Measurements from ENCODE around the gene FANK1. TPM values are rescaled to one million over a fixed set of nuclear protein-coding genes. Genes with fewer than 3 reads are reported as not detected.

The FANK1 gene
- total RNA-seq, 1 donor from 2014 or later: 11.4 TPM

DNA sequence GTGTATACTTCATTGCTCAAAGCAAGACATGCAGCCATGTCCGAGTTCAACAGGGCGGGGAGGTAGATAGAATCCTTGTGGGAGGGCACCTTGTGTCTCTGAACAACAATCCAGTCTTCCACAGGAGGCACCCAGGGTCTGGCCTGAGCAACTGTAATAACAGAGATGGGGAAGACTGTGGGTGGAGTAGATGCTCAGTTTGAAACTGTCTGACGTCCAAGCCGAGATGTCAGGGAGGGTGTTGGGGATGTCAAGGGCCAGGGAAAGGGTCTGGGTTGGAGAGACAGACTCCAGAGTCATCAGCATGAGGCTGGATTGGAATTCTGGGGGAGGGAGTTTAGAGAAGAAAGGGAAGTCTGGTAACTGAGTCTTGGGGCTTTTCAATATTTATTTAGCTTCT lies 88.0 kb downstream of the FANK1 start:
- no peak for DNase-seq (ENCODE audit: extremely low read depth, low read depth, low spot score)

DNA sequence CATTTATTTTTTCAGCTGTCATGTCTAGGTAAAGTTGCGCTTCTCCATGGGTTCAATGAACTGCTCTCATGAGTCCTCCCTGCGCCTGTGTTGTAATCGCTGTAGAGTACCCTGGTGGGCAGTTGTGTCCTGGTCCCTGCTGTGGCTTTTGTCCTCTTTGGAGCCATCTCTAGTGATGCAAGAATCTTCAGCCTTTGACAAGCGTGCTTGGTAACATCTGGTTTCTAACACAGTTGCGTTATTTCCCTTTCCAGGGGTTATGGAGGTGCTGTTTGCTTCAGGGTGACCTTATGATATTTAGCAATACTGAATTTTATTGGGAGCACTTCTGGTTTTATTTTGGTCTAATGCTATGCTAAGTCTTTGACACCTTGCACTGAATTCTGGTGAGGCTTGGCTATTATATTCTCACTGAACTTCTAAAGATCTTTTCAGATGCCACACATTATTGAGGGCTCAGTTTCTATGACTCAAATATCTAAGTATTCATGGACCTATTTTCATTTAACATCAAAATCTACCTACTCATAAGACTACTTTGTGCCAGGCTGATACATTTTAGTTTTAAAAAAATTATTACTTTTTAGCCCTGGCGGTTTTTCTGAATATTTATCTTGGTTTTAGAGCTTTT lies 88.6 kb downstream of the FANK1 start:
- no peak for DNase-seq (ENCODE audit: extremely low read depth, low read depth, low spot score)

DNA sequence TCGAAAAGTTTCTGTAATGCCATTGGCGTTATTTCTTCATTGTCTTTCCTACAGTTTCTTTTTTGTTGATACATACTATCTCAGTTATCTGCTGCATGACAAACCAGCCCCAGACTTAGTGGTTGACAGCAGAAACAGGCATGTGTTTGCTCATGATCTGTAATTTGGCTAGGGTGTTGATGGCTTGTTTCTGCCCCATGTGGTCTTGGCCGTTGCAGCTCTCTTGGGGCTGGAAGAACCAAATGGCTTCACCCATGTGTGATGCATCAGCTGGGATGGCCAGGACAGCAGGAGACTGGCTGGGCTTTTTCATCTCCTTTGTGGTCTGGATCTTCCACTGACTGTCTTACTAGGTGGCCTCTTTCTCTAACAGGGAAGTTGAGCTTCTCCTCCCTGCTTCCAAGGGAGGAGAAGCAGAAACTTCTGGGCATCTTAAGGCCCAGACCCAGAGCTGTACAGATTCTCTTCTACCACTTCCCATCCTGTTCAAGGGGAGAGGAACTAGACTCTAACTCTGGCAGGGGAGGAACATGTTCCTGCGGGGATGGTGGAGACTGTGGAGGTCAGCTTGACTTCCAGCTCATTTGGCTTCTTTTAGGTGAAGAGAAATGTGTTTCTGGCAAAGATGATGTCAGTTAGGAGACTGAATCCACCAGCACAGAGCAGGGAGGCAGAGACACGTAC lies 89.3 kb downstream of the FANK1 start:
- no peak for DNase-seq (ENCODE audit: extremely low read depth, low read depth, low spot score)

DNA sequence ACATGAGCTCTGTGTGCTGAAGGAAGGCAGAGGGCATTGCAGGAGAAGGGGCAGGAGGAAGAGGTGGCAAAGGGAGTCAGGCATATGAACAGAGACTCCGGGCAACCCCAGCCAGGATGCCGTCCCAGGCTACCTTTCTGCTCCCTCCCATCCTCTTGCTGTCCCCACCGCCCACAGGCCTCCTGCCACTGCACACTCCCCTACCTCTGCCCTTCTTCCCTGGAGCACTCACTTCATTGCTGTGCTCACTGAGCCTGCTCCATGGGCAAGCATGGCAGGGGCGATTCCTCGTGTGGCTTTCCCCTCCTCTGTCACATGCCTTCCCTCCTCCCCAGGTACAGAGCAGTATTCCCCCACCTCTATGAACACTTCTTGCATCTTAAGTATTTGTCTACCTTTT lies 93.4 kb downstream of the FANK1 start:
- DNase-seq (ENCODE audit: extremely low read depth, low read depth, low spot score): no peak

DNA sequence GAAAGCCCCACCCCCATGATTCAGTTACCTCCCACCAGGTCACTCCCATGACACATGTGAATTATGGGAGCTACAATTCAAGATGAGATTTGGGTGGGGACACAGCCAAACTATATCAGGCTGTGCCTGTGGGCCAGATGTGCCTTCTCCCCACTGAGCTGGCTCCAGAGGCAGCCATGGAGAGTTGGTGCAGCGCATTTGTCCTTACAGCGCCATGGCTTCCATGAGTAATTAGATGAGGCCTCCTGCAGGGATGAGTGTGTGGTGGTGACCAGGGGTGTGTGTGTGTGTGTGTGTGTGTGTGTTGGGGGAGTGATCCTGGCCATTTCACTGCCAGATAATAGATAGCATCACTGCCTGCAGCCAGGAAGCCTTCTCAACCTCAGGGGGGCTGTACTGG lies 94.6 kb downstream of the FANK1 start:
- no peak for DNase-seq (ENCODE audit: extremely low read depth, low read depth, low spot score)

DNA sequence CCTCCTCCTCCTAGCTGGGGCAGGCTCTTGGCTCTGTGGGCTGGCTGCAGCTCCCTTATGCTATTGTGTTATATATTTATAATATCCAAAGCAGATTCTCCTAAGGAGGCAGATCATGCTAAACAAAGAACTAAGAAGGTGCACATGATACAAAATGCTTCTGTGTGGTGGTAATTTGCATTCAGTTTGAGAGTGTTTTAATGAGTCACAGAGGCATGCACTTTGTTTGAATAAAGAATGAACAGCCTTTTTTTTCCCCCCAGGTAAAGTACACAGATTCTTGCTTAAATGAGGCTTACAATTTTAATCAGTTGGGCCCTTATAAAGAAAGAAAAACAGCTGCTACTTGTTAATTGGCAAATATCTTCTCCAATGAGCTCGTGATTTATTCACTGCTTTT lies 95.0 kb downstream of the FANK1 start:
- DNase-seq (ENCODE audit: extremely low read depth, low read depth, low spot score): no peak

DNA sequence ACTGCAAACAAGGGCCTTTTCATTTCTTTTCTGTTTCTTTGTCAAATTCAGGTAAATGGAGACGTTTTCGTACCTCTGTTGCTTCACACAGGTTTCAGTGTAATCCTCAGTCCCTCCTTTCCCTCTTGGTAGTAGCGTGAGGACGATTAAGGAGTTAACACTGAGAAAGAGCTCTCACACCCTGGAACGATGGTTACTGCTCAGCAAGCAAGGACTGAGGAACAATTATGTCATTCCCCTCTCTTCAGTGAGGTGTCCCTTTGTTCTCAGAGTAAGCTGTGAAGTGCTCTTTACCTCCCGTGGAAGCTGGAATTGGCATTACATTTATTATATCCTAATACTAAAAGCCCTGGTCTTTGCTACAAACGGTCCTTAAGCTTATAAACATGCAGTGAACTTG lies 95.9 kb downstream of the FANK1 start:
- no peak for DNase-seq (ENCODE audit: extremely low read depth, low read depth, low spot score)

DNA sequence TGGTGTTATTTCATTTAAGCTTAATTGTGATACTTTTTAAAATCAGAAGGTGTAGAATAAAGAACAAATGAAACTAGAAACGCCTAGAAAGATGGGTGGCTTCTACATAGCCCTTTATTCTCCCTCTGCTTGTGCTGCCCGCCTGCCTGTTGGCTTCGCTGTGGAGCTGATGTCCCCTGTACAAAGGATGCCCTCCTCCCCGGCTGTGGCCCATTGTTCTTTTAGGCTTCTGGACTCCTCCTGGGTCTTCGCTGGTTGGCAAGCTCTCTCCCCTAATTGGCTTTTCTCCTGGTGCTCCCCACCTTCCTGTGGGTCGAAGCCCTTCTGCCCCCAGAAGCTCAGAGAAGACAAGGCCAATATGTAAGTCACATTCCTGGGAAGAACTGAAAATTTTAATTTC lies 98.2 kb downstream of the FANK1 start:
- DNase-seq (ENCODE audit: extremely low read depth, low read depth, low spot score): no peak

DNA sequence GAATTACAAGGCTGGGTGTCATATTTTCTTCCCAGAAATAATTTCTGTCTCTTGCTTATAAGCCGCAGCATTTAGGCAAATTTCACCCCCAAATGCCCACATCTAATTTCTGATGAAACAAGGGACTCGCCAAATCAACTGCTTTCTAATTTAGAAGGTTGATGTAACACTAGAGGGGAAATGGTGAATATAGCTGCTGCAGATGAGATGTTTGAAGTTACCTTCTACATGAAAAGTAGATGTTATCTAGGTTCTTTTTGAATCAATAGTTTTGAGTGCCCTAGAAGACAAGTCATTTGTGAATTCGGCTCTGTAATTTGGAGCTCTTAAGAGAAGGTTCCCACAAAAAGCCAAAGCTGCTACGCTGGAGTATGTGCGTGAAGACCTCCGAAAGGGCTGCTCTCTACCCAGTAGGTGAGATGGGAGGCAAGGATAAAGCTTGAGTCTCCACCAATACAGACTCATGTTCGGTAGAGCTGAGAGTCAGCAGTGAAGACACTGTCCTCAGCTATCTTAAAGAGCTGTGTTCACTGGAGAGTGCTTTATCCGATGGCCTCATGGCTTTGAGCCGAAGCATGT lies 99.5 kb downstream of the FANK1 start:
- DNase-seq (ENCODE audit: extremely low read depth, low read depth, low spot score): no peak

DNA sequence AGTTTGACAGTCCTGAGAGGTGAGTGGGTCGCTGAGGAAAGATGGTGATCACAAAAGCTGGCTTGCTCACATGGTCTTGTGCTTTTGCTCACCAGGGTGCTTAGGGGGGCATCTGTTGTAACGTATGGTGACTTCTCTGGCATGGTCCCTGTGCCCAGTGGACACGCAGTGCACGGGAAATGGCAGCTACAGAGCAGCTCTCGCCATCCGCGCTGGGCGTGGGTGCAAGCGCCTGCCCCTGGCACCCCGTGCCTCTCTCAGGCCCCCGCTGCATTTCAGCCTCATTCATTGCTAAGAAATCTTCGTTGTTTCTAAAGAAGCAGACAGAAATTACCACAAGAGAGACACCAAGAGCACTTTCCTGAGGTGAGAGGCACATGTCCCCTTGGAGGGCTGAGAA lies 101.2 kb downstream of the FANK1 start:
- no peak for DNase-seq (ENCODE audit: extremely low read depth, low read depth, low spot score)

DNA sequence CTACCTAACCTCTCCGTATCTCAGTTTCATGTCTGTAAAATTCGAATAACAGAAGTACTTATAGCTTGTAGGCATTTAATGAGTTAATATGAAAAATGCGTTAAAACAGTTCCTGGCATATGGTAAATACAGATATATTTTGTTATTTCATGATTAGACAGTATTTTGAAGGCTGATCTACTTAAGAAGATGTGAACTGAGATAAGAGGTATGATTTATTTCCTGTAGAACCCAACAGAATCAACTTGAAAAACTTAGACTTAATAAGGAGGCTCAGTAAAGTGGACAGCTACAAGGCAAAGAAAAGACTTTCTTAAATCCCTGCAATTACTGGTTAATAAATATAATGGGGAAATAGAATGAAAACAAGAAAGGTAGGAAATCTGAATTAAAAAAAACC lies 103.3 kb downstream of the FANK1 start:
- DNase-seq (ENCODE audit: extremely low read depth, low read depth, low spot score): no peak

DNA sequence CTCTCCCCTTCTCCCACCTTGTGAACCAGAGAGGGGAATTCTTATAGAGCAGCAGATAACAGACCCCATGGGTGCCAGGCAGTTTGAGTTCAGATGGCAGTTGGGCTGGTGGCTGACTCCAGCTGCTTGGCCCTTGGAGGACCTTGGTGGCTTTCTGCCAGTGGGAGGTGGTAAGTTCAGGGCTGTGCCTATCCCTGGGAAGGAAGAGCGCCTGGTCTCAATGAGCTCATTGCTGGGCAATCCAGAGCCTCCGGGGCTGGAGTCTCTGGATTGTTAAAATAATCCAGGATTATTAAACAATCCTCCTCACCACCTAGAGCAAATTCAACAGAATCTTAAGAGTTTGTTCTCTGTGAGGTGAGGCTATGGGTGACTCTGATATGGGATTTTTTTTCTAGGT lies 105.2 kb downstream of the FANK1 start:
- no peak for DNase-seq (ENCODE audit: extremely low read depth, low read depth, low spot score)

DNA sequence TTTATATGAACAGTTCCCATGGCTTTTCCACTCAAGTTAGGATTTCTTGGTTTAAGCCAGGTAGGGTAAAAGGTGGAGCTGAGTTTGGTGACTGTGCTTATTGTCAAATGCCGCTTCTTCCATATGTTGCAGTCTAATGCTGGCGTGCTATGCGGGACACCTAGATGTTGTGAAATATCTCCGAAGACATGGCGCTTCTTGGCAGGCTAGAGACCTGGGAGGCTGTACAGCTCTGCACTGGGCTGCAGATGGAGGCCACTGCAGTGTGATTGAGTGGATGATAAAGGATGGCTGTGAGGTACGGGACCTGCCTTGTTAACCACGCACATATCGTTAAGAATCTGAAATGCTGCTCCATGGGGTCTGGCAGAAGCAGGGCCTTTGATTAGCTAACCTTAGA lies 108.4 kb downstream of the FANK1 start:
- no peak for DNase-seq (ENCODE audit: extremely low read depth, low read depth, low spot score)

DNA sequence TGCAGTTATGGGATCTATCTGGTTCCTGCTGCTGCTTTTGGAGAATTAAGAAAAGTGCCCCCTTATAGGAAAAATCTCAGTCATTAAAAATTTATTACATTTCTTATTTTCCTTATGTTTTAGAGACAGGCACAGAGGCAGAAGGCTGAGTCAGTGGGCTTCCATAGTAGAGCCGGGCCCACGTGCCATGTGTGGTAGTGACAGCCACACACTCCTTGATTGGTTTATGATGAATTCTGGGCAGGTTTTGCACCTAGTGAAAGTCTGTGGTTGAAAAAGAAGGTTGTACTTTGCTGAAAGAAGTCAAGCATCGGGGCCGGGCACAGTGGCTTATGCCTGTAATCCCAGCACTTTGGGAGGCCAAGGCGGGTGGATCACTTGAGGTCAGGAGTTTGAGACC lies 109.9 kb downstream of the FANK1 start:
- DNase-seq (ENCODE audit: extremely low read depth, low read depth, low spot score): no peak

DNA sequence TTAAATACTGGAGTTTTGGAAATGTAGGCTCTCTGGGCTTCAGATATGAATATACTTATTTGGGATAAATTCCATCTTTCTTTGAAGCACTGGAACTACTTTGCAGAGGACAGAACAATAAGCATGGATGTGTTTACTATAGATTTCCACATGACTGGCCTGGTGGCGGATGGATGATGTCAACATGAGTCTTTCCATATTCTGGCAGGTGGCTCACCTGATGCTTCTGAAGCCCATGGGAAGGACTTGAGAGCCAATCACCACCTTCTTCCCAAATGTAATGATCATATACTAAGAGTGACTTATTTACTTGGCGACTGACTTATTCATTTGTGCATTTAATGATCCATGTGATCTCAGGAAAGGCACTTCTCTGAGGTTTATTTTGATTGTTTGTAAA lies 110.5 kb downstream of the FANK1 start:
- DNase-seq (ENCODE audit: extremely low read depth, low read depth, low spot score): no peak

DNA sequence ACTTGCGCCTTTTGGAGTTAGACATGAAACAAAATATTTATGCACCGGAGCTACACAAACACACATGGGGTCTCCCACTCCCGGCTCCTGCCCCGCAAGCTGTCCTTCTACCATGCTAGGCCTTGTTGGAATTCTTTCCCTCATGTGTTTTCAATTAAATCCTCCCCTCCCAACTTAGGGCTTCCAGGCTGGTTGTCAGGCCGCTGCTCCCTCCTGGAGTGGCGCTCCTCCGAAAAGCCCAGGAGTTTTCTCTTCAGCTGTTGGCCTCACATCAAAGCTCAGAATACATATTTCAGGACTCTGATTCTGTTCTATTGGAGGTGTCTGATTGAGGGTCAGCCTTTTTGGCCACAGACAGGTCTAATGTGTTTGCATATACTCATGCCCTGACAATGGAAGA lies 113.3 kb downstream of the FANK1 start:
- no peak for DNase-seq (ENCODE audit: extremely low read depth, low read depth, low spot score)

DNA sequence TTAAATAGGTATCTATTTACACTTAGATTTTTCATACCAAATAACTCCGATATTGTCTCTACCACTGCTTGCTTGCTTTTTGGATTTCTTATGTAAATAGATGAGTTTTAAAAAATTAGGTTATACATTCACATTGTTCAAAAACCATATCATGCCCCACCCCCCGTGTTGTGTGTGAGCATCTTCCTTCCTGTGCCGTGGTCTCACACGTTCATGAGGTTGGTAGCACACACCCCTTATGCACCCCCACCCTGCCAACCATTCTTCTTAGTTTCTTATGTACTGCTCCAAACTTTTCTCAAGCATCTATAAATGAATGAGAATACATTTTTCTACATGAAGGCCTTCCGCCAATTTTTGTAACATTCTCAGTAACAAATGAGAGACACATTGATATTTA lies 115.6 kb downstream of the FANK1 start:
- DNase-seq (ENCODE audit: extremely low read depth, low read depth, low spot score): no peak

DNA sequence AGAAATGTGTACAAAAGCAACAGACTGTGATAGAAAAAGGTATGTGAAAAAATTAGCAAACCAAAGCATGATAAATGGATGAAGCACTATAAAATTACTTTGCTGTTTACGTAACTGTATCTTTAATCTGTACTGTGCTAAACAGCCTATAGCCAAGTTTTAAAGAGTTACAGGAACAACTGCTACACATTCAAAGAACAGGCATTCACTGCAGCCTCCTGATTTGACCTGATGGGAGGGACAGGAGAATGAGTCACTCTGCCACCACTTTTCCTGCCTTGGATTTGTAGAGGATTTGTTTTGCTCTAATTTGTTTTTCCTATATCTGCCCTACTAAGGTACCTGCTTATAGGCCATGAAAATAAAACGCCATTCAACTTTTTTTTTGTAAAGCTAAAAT lies 116.1 kb downstream of the FANK1 start:
- no peak for DNase-seq (ENCODE audit: extremely low read depth, low read depth, low spot score)

DNA sequence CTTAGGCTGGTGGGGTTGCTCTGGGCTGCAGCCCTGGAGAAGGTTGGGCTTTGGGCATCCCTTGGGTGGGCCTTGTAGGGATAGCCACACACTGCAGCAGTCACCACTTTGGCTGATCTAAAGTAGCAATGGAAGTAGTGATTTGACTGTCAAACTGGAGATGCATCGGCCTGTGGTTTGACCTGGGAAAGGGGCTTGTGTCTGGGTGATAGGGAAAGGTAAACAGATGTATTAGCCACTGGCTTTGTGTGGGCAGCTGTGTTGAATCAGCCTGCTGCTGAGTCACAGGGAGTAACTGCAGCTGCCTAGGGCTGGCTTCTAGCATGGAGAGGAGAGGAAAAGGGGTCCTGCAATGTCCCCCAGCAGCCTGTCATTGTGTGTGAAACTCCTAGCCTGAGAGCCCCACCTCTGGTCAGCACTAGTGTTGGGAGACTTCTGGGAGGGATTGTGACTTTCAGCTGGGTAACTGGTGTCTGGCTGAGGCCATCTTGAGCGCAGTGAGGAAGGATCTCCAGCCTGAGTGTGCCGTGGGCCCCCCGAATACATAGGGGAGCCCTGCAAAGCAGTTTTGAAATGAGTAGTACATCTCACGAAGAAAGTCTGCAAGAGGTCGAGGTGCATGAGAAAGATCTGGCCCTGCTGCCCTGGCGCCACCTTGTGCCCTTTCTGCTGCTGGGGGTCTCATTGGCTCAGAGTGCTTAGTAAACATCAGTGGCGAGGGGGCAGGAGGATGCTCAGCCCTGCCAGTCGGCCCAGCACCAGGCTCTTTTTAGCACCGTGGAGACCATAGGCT lies 117.3 kb downstream of the FANK1 start:
- DNase-seq (ENCODE audit: extremely low read depth, low read depth, low spot score): no peak

DNA sequence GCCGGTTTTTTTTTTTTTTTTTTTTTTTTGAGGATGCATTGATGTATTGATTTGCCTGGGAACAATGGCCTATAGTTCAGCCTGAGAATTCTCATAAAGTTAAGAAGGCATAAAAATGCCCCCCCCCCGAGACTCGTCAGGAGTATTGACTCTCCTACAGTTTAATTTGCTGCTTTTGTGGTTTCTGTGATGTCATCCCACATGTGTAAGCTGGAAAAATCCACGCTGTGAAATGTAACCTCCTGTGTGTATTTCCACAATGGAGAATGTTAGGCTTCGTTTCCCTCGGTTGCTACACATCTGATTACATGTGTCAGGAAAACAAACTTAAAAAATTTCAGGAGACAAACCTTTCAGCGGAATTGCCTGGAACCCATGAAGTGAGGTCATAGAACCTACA lies 117.9 kb downstream of the FANK1 start:
- no peak for DNase-seq (ENCODE audit: extremely low read depth, low read depth, low spot score)

DNA sequence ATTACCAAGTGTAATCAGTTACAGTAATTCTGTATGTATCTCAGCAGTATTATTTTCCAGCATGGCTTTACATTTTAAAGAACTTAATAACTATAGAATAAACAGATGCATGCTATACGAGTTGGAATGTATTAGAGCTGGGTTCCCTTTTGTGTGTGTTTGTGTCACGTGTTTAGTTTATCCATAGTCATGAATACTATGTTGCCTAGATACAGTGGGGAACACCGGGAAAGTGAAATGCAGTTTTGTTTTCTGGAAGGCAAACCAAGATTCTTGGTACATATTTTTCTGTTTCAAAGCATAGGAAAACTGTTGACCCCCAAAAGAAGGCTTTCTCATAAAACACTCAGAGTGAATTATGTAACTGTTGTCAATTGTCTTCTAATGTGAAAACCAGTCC lies 119.0 kb downstream of the FANK1 start:
- no peak for DNase-seq (ENCODE audit: extremely low read depth, low read depth, low spot score)

All from glomerular endothelial cell (primary cell).